ENCODE data around the gene ARHGAP29.

The ARHGAP29 gene

GRCh38 chr1:94146273-94146672, 91.1 kb downstream of the ARHGAP29 start:
- H3K9me2 ChIP-seq (ENCODE audit: low read depth, low read length), result no peaks in the 10 kb centered on the region
- H3K79me2 ChIP-seq (ENCODE audit: insufficient read depth, low read length), result no peaks in the 10 kb centered on the region

GRCh38 chr1:94144836-94145235, 92.5 kb downstream of the ARHGAP29 start:
- Histone ChIP-seq H3K4me1 (ENCODE audit: insufficient read depth, low read length, severe bottlenecking) (no peaks in the 10 kb centered on the region), H4K20me1 (ENCODE audit: insufficient read depth, low read length) (no peaks in the 10 kb centered on the region), H3K27me3 (ENCODE audit: insufficient read depth, low read length) (no peaks in the 10 kb centered on the region), H3K9me3 (ENCODE audit: low read length) (no peaks in the 10 kb centered on the region), H3K9me2 (ENCODE audit: low read depth, low read length) (no peaks in the 10 kb centered on the region), H2AFZ (ENCODE audit: low read length) (no peak overlapping the region), H3K4me3 (ENCODE audit: low read depth, low read length, poor library complexity, severe bottlenecking) (no peak overlapping the region), H3K4me2 (ENCODE audit: low read length) (no peak overlapping the region), H3F3A (ENCODE audit: insufficient read depth, low read length) (no peaks in the 10 kb centered on the region), H3K79me2 (ENCODE audit: insufficient read depth, low read length) (no peaks in the 10 kb centered on the region), H3K27ac (ENCODE audit: low read depth, low read length, poor library complexity, severe bottlenecking) (no peak overlapping the region), H3K9ac (ENCODE audit: low read length) (no peak overlapping the region), H3K36me3 (ENCODE audit: insufficient read depth, low read length) (no peaks in the 10 kb centered on the region)
- TF ChIP-seq CTCF (IDR thresholded peaks at IDR 0.05; ENCODE audit: low read length) (no peak), EZH2 (IDR thresholded peaks at IDR 0.05; ENCODE audit: borderline replicate concordance, low read length) (no peak)

More at GRCh38 chr1:94146273-94146672, 91.1 kb downstream of the ARHGAP29 start:
- Histone ChIP-seq H2AFZ (ENCODE audit: low read length) (no peak overlapping the region), H3K4me1 (ENCODE audit: insufficient read depth, low read length, severe bottlenecking) (no peaks in the 10 kb centered on the region), H3K36me3 (ENCODE audit: insufficient read depth, low read length) (no peaks in the 10 kb centered on the region), H3K27ac (ENCODE audit: low read depth, low read length, poor library complexity, severe bottlenecking) (no peak overlapping the region), H4K20me1 (ENCODE audit: insufficient read depth, low read length) (no peaks in the 10 kb centered on the region), H3K4me2 (ENCODE audit: low read length) (no peak overlapping the region), H3F3A (ENCODE audit: insufficient read depth, low read length) (no peaks in the 10 kb centered on the region), H3K4me3 (ENCODE audit: low read depth, low read length, poor library complexity, severe bottlenecking) (no peak overlapping the region), H3K27me3 (ENCODE audit: insufficient read depth, low read length) (no peaks in the 10 kb centered on the region), H3K9ac (ENCODE audit: low read length) (no peak overlapping the region), H3K9me3 (ENCODE audit: low read length) (no peaks in the 10 kb centered on the region)
- TF ChIP-seq EZH2 (IDR thresholded peaks at IDR 0.05; ENCODE audit: borderline replicate concordance, low read length), result no peak
- TF ChIP-seq CTCF (IDR thresholded peaks at IDR 0.05; ENCODE audit: low read length), result no peak

- TF ChIP-seq EZH2 (IDR thresholded peaks at IDR 0.05; ENCODE audit: borderline replicate concordance, low read length) (no peak), CTCF (IDR thresholded peaks at IDR 0.05; ENCODE audit: low read length) (no peak)
- H3K4me3 ChIP-seq (ENCODE audit: low read depth, low read length, poor library complexity, severe bottlenecking), result no peak overlapping the region
- H3K9me3 ChIP-seq (ENCODE audit: low read length), result no peaks in the 10 kb centered on the region
- no peaks in the 10 kb centered on the region for H3K36me3 ChIP-seq (ENCODE audit: insufficient read depth, low read length)
- H3K27me3 ChIP-seq (ENCODE audit: insufficient read depth, low read length), result no peaks in the 10 kb centered on the region
- H3K9ac ChIP-seq (ENCODE audit: low read length), result no peak overlapping the region
- no peaks in the 10 kb centered on the region for H3F3A ChIP-seq (ENCODE audit: insufficient read depth, low read length)
- no peak overlapping the region for H2AFZ ChIP-seq (ENCODE audit: low read length)
- no peak overlapping the region for H3K27ac ChIP-seq (ENCODE audit: low read depth, low read length, poor library complexity, severe bottlenecking)
- H3K79me2 ChIP-seq (ENCODE audit: insufficient read depth, low read length), result no peaks in the 10 kb centered on the region
- H3K9me2 ChIP-seq (ENCODE audit: low read depth, low read length), result no peaks in the 10 kb centered on the region
- H3K4me1 ChIP-seq (ENCODE audit: insufficient read depth, low read length, severe bottlenecking), result no peaks in the 10 kb centered on the region
- no peaks in the 10 kb centered on the region for H4K20me1 ChIP-seq (ENCODE audit: insufficient read depth, low read length)
- H3K4me2 ChIP-seq (ENCODE audit: low read length), result no peak overlapping the region
Measured at GRCh38 chr1:94143809-94144176, 93.6 kb downstream of the ARHGAP29 start.
